Stimulated activated CD8-positive, alpha-beta memory T cell treated with anti-CD3 and anti-CD28 coated beads, Interleukin-15, amount 100 ng/mL, for 24 hours (primary cell): ENCODE measurements around the gene NTNG1.

Source experiments
- DNase-seq: peaks from one replicate; pipeline ENCODE4 v3.0.0-alpha.2; 2020; ENCODE audit warnings: low read depth

The NTNG1 gene

DNA sequence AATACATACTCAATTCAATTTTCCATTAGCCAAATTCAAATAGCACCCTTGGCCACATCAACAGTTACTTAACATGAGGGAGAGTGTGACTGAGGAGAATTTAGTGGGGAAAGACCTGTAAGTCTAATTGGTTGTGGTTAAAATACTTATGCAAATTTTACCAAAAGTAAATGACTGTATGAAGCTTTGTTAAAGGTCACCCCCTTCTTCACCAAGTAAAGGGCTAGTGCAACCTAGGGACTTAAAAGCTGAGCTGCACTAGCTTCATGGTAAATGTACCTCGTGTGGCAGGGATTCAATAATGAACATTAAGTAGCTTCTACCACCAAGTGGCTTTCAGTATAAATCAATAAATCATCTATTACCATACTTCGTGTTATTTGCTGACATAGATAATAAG, 372.0 kb downstream of the NTNG1 start:
- DNase-seq, result no peak

- no peak for DNase-seq
Observed at GRCh38 chr1:107514841-107515240, 374.0 kb downstream of the NTNG1 start.

GRCh38 chr1:107515702-107516101, 374.9 kb downstream of the NTNG1 start:
- DNase-seq, result no peak

DNA sequence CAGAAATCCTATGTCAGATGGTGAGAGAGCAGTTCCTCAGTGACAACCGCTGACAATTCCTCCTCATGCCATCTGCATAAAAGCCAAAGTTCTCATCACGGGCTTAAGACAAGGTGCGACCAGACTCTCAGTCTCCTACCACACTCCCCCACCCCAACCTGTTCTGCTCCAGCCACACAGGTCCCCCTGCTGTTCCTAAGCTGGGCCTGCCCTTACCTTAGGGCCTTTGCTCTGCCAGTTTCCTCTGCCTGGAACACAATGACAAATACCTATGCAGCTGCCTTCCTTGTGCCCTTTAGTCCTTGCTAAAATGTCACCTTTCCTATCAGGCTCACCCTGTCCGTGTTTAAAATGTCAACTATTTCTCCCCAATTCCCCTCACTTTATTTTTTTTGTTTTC, 382.2 kb downstream of the NTNG1 start:
- no peak for DNase-seq

GRCh38 chr1:107523736-107524135, 382.9 kb downstream of the NTNG1 start:
- DNase-seq, result no peak

- no peak for DNase-seq
Observed at GRCh38 chr1:107524301-107524700, 383.5 kb downstream of the NTNG1 start.

- no peak for DNase-seq
Observed at GRCh38 chr1:107525145-107525544, 384.3 kb downstream of the NTNG1 start.

DNA sequence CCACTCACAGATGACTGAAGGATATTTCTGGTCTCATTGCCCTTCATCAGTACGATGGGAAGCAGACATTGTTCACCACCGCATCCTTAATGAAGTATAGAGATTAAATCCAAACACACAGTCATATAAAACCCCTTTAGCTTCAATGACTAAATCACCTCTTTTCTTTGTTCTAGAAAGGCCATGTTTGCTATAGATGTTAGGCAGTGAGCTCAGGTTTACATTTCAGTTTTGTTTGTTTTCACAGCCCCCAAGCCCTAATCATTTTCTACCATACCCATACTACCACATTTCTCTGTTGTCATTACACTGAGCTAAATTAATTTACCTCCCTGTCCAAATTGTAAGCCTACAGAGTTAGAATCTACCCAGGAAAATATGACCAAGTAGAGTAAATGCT, 385.1 kb downstream of the NTNG1 start:
- no peak for DNase-seq

DNA sequence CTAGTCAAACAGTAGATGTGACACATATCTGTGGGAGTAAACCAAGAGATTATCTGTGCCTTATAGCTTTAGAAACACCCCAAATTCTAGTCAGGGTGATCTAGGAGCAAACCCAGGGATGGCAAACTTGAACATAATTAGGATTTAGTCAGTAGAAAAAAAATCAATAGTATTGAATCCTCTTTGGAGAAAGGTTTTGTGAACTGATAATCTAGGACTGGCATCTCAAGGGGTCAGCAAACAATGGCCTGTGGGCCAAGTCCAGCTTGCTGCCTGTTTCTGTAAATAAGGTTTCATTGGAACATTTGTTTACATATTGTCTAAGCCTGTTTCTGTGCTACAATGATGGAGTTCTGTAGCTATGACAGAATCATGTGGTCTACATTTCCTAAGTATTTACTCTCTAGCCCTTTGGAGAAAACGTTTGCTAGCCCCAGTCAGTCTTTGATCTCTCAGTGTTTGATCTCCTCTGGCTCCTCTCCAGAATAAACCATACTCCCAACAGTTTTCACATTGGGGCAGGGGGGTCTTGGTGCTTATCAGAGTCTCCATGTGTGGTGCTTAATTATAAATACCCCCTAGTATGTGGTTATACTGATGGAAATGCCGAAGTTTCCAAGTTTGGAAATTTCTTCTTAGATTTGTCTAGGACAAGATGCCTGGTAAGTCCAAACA, 385.8 kb downstream of the NTNG1 start:
- DNase-seq, result no peak

DNA sequence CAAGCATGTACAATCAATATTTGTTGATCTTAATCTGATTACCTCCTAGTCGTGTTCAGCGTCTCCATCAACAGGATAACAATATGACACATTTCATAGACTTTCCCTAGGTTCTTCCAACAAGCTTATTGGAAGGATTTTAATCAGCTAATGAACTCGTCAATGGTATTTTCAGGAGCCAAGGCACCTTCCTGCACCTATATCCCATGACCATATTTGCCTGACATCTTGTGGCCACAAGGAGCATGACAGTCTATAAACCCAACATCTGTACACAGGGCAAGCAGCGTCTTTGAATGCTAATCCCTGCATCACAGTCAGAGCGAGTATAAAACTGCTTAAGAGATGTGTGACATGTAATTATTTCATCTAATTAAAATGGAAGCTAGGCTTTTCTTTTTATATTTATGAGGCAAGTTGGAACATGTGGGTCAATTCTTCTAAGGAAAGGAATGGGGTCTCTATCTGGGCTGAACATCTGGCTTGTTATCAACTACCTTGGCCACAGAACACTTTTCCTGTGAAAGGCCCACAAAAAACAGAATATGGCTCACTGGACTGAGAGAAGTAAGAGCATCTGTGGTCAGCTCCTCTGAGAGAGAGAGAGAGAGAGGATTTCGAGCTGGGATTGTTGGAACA, 388.8 kb downstream of the NTNG1 start:
- DNase-seq, result no peak

DNA sequence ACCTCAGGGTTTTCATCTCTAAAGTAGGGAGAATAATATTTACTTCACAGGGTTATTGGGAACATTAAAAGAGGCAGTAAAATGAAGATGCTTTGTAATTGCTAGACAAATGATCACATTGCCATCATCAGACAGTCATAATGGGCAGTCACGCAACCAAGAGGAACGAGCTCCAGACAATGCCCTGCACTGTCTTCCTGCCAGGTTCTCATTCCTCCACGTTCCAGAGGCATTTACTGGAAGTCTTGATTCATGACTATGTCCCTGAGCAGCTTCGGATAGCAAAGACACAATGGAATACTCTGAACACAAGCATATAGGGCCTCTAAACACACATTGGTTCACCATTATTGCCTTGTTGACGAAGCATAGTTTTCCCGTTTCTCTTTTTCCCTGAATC, 389.7 kb downstream of the NTNG1 start:
- DNase-seq, result no peak

GRCh38 chr1:107531065-107531908, 390.4 kb downstream of the NTNG1 start:
- no peak for DNase-seq

GRCh38 chr1:107532318-107532717, 391.5 kb downstream of the NTNG1 start:
- DNase-seq, result no peak
